ENCODE data around the gene BAIAP3. TPM values are rescaled to one million over a fixed set of nuclear protein-coding genes. Genes with fewer than 3 reads are reported as not detected.

BAIAP3 gene
- total and polyA plus RNA-seq, 2 of the 8 experiments (the other 6 are each of a cell fraction or from before 2014, with no cell fraction given), result 2.9 to 6.8 TPM

- Histone ChIP-seq H2BK15ac (ENCODE audit: low read length) (peak overlapping the region; percentile 61; the same call in 1 of the 2 replicates), H3K36me3 (ENCODE audit: control insufficient read depth in 2 of 4, insufficient read depth in 4 of 4, low read length in 3 of 4) (no peaks in the 10 kb centered on the region), H3K9me3 (ENCODE audit: insufficient read depth in 2 of 2, low read depth in 1 of 2, low read length in 1 of 2) (no peaks in the 10 kb centered on the region), H2BK12ac (ENCODE audit: low read depth, low read length) (0 out of 2 replicates have a peak overlapping the region, but pooled peaks have one; percentile 39), H3K27ac (ENCODE audit: low read depth, low read length) (no peak overlapping the region), H4K5ac (ENCODE audit: insufficient read length, low read depth, low read length) (no peak overlapping the region), H3K4ac (replicated peaks; ENCODE audit: insufficient read length, low read depth, low read length) (no peak overlapping the region), H3K79me2 (ENCODE audit: control insufficient read depth in 1 of 2, insufficient read depth in 2 of 2, low read length in 2 of 2) (no peaks in the 10 kb centered on the region), H3K9ac (replicated peaks in 1 of 4; ENCODE audit: extremely low read depth in 1 of 4, low read depth in 3 of 4, low read length in 3 of 4) (no peak overlapping the region), H3K4me2 (ENCODE audit: insufficient read depth in 1 of 2, low read depth in 2 of 2, low read length in 2 of 2) (no peak overlapping the region), H3K14ac (ENCODE audit: insufficient read length) (no peak overlapping the region), H2BK20ac (ENCODE audit: low read length) (no peak overlapping the region), H4K20me1 (replicated peaks in 1 of 2; ENCODE audit: control insufficient read depth in 1 of 2, insufficient read depth in 2 of 2, low read length in 2 of 2) (no peaks in the 10 kb centered on the region), H3K56ac (replicated peaks; ENCODE audit: insufficient read length, low read depth, low read length) (no peak overlapping the region), H4K91ac (replicated peaks; ENCODE audit: insufficient read length, low read length) (no peak overlapping the region), H4K8ac (ENCODE audit: extremely low read depth, insufficient read depth, low read length) (no peak overlapping the region), H3K27me3 (replicated peaks in 1 of 4; ENCODE audit: control insufficient read depth in 3 of 4, extremely low read depth in 1 of 4, insufficient read depth in 3 of 4, low read length in 3 of 4) (no peaks in the 10 kb centered on the region), H3K4me1 (replicated peaks in 1 of 4; ENCODE audit: control insufficient read depth in 3 of 4, insufficient read depth in 4 of 4, low read length in 3 of 4) (peaks cover 0 to 17% (median 11%) of the 10 kb centered on the region in 4 experiments; a peak in 6 of 7 replicates), H2BK120ac (replicated peaks; ENCODE audit: low read depth, low read length) (no peak overlapping the region), H2AFZ (ENCODE audit: low read length) (no peak overlapping the region), H3K79me1 (ENCODE audit: low read depth, low read length) (no peaks in the 10 kb centered on the region; the same call in 1 of the 2 replicates), H3K18ac (ENCODE audit: extremely low read depth, low read length) (no peak overlapping the region), H2BK5ac (ENCODE audit: low read depth, low read length) (no peak overlapping the region), H2AK5ac (ENCODE audit: low read depth, low read length) (no peak overlapping the region), H3K23ac (ENCODE audit: insufficient read length) (no peak overlapping the region), H3K4me3 (ENCODE audit: extremely low read depth in 1 of 4, insufficient read depth in 2 of 4, low read depth in 3 of 4, low read length in 4 of 4) (no peak overlapping the region), H3K23me2 (ENCODE audit: low read depth, low read length) (peaks cover 2% of the 10 kb centered on the region; the same call in 1 of the 2 replicates)
- POLR2A ChIA-PET (ENCODE audit: partially characterized antibody), result interaction anchor here (0.8 to 2.8 kb wide), 2 partner anchors 9 to 10 kb away, joined by 3 to 18 read pairs; partner anchors contain the start of gene UBE2I
- DNase-seq (ENCODE audit: low read depth in 1 of 2, low spot score in 2 of 2) (no peak), FAIRE-seq (no peak)
- TF ChIP-seq EGR1 (IDR thresholded peaks at IDR 0.05; ENCODE audit: borderline replicate concordance, low read depth, low read length) (no peak), JUND (IDR thresholded peaks at IDR 0.05; ENCODE audit: low read length) (no peak), POLR2A (IDR thresholded peaks at IDR 0.05; ENCODE audit: control extremely low read depth in 1 of 2, low read depth in 2 of 2, low read length in 2 of 2) (no peak), NRF1 (IDR thresholded peaks at IDR 0.05; ENCODE audit: low read depth, low read length) (no peak), CREB1 (IDR thresholded peaks at IDR 0.05) (no peak), PHF8 (conservative IDR thresholded peaks at IDR 0.05; ENCODE audit: low read depth, low read length) (no peak), SP2 (IDR thresholded peaks at IDR 0.05; ENCODE audit: low read length) (no peak), CHD2 (IDR thresholded peaks at IDR 0.05; ENCODE audit: low read length) (no peak), EZH2 (IDR thresholded peaks at IDR 0.05; ENCODE audit: low read depth, low read length, severe bottlenecking) (no peak), GABPA (IDR thresholded peaks at IDR 0.05; ENCODE audit: borderline replicate concordance, insufficient read depth, low read length) (no peak)
- CTCF ChIA-PET (ENCODE audit: partially characterized antibody), result interaction anchor here (0.7 to 3.3 kb wide), 12 partner anchors 9 to 136 kb away, joined by 3 to 35 read pairs (median 4); no protein-coding TSS in a partner anchor
- 90% methylated on average over 31 of the region's 31 CpGs; no CpG with 5 or more reads in 1 of the 2 experiments for WGBS, 2 experiments (ENCODE audit: extremely low coverage in 1 of 2, insufficient coverage in 1 of 2, insufficient read length in 1 of 2, insufficient replicate concordance in 2 of 2, low coverage in 1 of 2, low lambda C conversion rate in 2 of 2, missing lambda C conversion rate in 1 of 2)
Measured at GRCh38 chr16:1299012-1299867, 34.2 kb upstream of the BAIAP3 start.
